ENCODE measurements around the gene SRCAP. TPM values are rescaled to one million over a fixed set of nuclear protein-coding genes. Genes with fewer than 3 reads are reported as not detected.

SRCAP gene
- total RNA-seq, 1 donor from 2014 or later = 93.4 TPM

GRCh38 chr16:30736995-30737793, 38.2 kb downstream of the SRCAP start:
- no peak for DNase-seq (ENCODE audit: low spot score)
- Mint-ChIP-seq H3K27ac (no peak overlapping the region), H3K9me3 (no peaks in the 10 kb centered on the region), H3K4me1 (ENCODE audit: low read depth) (peaks cover 17% of the 10 kb centered on the region), H3K27me3 (ENCODE audit: insufficient read depth) (no peaks in the 10 kb centered on the region), H3K36me3 (ENCODE audit: low read depth) (peaks cover 52% of the 10 kb centered on the region), H3K4me3 (no peak overlapping the region)
- intact Hi-C loops (cut with micrococcal nuclease) = no loop called here

- H3K27me3 Mint-ChIP-seq (ENCODE audit: insufficient read depth) = no peaks in the 10 kb centered on the region
Observed at GRCh38 chr16:30737794-30738648, 39.0 kb downstream of the SRCAP start.

GRCh38 chr16:30738984-30739951, 40.3 kb downstream of the SRCAP start:
- no peak for DNase-seq (ENCODE audit: low spot score)
- intact Hi-C loops (cut with micrococcal nuclease) = no loop called here
- Mint-ChIP-seq H3K36me3 (ENCODE audit: low read depth) (peaks cover 49% of the 10 kb centered on the region), H3K4me1 (ENCODE audit: low read depth) (peaks cover 17% of the 10 kb centered on the region), H3K27ac (no peak overlapping the region), H3K4me3 (no peak overlapping the region), H3K27me3 (ENCODE audit: insufficient read depth) (no peaks in the 10 kb centered on the region), H3K9me3 (no peaks in the 10 kb centered on the region)

More at GRCh38 chr16:30737794-30738648, 39.0 kb downstream of the SRCAP start:
- Mint-ChIP-seq H3K9me3 (no peaks in the 10 kb centered on the region), H3K27ac (no peak overlapping the region), H3K36me3 (ENCODE audit: low read depth) (peaks cover 51% of the 10 kb centered on the region), H3K4me3 (no peak overlapping the region), H3K4me1 (ENCODE audit: low read depth) (peaks cover 17% of the 10 kb centered on the region)
- intact Hi-C loops (cut with micrococcal nuclease) = no loop called here
- no peak for DNase-seq (ENCODE audit: low spot score)

- Mint-ChIP-seq H3K4me3 (no peak overlapping the region), H3K27me3 (ENCODE audit: insufficient read depth) (no peaks in the 10 kb centered on the region), H3K36me3 (ENCODE audit: low read depth) (peaks cover 52% of the 10 kb centered on the region), H3K27ac (no peak overlapping the region), H3K4me1 (ENCODE audit: low read depth) (peaks cover 17% of the 10 kb centered on the region), H3K9me3 (no peaks in the 10 kb centered on the region)
- intact Hi-C loops (cut with micrococcal nuclease) = no loop called here
- no peak for DNase-seq (ENCODE audit: low spot score)
Observed at GRCh38 chr16:30740364-30741251, 41.6 kb downstream of the SRCAP start.

GRCh38 chr16:30741461-30741914, 42.5 kb downstream of the SRCAP start:
- Mint-ChIP-seq H3K4me3 (no peak overlapping the region), H3K36me3 (ENCODE audit: low read depth) (peaks cover 49% of the 10 kb centered on the region), H3K27ac (no peak overlapping the region), H3K27me3 (ENCODE audit: insufficient read depth) (no peaks in the 10 kb centered on the region), H3K4me1 (ENCODE audit: low read depth) (peaks cover 17% of the 10 kb centered on the region), H3K9me3 (no peaks in the 10 kb centered on the region)
- intact Hi-C loops (cut with micrococcal nuclease) = no loop called here
- DNase-seq (ENCODE audit: low spot score) = no peak

GRCh38 chr16:30743716-30744115, 44.7 kb downstream of the SRCAP start:
- no peak for DNase-seq (ENCODE audit: low spot score)
- Mint-ChIP-seq H3K4me1 (ENCODE audit: low read depth) (peaks cover 24% of the 10 kb centered on the region), H3K27me3 (ENCODE audit: insufficient read depth) (no peaks in the 10 kb centered on the region), H3K27ac (no peak overlapping the region), H3K36me3 (ENCODE audit: low read depth) (peaks cover 43% of the 10 kb centered on the region), H3K4me3 (no peak overlapping the region), H3K9me3 (no peaks in the 10 kb centered on the region)
- intact Hi-C loops (cut with micrococcal nuclease) = no loop called here

- intact Hi-C loops (cut with micrococcal nuclease) = no loop called here
- no peak overlapping the region for H3K27ac Mint-ChIP-seq
- H3K36me3 Mint-ChIP-seq (ENCODE audit: low read depth) = peaks cover 40% of the 10 kb centered on the region
- no peaks in the 10 kb centered on the region for H3K27me3 Mint-ChIP-seq (ENCODE audit: insufficient read depth)
- DNase-seq (ENCODE audit: low spot score) = no peak
- no peak overlapping the region for H3K4me3 Mint-ChIP-seq
- H3K9me3 Mint-ChIP-seq = no peaks in the 10 kb centered on the region
- H3K4me1 Mint-ChIP-seq (ENCODE audit: low read depth) = peaks cover 24% of the 10 kb centered on the region
Observed at GRCh38 chr16:30744183-30744582, 45.2 kb downstream of the SRCAP start.

- no peak for DNase-seq (ENCODE audit: low spot score)
- H3K27me3 Mint-ChIP-seq (ENCODE audit: insufficient read depth) = no peaks in the 10 kb centered on the region
- H3K36me3 Mint-ChIP-seq (ENCODE audit: low read depth) = peaks cover 43% of the 10 kb centered on the region
- H3K27ac Mint-ChIP-seq = no peak overlapping the region
- H3K4me1 Mint-ChIP-seq (ENCODE audit: low read depth) = peaks cover 30% of the 10 kb centered on the region
- H3K4me3 Mint-ChIP-seq = peak overlapping the region; percentile 9
- intact Hi-C loops (cut with micrococcal nuclease) = loop anchor here (5.0 kb wide), 1 partner anchor 152 kb away; the partner anchor contains the start of gene CTF1
- H3K9me3 Mint-ChIP-seq = no peaks in the 10 kb centered on the region
Observed at GRCh38 chr16:30745082-30745481, 46.1 kb downstream of the SRCAP start.

GRCh38 chr16:30746638-30747175, 47.7 kb downstream of the SRCAP start:
- Mint-ChIP-seq H3K36me3 (ENCODE audit: low read depth) (peaks cover 37% of the 10 kb centered on the region), H3K27me3 (ENCODE audit: insufficient read depth) (no peaks in the 10 kb centered on the region), H3K27ac (no peak overlapping the region), H3K9me3 (no peaks in the 10 kb centered on the region), H3K4me1 (ENCODE audit: low read depth) (peaks cover 19% of the 10 kb centered on the region), H3K4me3 (no peak overlapping the region)
- no peak for DNase-seq (ENCODE audit: low spot score)
- intact Hi-C loops (cut with micrococcal nuclease) = loop anchor here (5.0 kb wide), 1 partner anchor 151 kb away; the partner anchor contains the start of gene CTF1

GRCh38 chr16:30747331-30747730, 48.4 kb downstream of the SRCAP start:
- H3K36me3 Mint-ChIP-seq (ENCODE audit: low read depth) = peaks cover 33% of the 10 kb centered on the region
- intact Hi-C loops (cut with micrococcal nuclease) = loop anchor here (5.0 kb wide), 1 partner anchor 150 kb away; the partner anchor contains the start of gene CTF1

More at GRCh38 chr16:30747331-30747730, 48.4 kb downstream of the SRCAP start:
- H3K4me3 Mint-ChIP-seq = peak overlapping the region; percentile 93
- peaks cover 19% of the 10 kb centered on the region for H3K4me1 Mint-ChIP-seq (ENCODE audit: low read depth)
- no peak for DNase-seq (ENCODE audit: low spot score)
- H3K27me3 Mint-ChIP-seq (ENCODE audit: insufficient read depth) = no peaks in the 10 kb centered on the region
- peak overlapping the region; percentile 83 for H3K27ac Mint-ChIP-seq
- H3K9me3 Mint-ChIP-seq = no peaks in the 10 kb centered on the region

All from activated T-helper 1 cell treated with anti-CD3 and anti-CD28 coated beads, Interleukin-12 subunit alpha, Interleukin-12 subunit beta, Interleukin-2, Interleukin-4 antibody, amounts not matched to agents 30 ng/mL and 10 ng/mL and 1 ng/mL, durations not matched to agents 14 hours and 24 hours and 36 hours (primary cell).